NCI-H526 (cell line): ENCODE results near the gene NCAM2.

Source experiments
- DNase-seq, 2 experiments: peaks; one replicate each; lab custom pipeline; 2025; lab: John Stamatoyannopoulos, UW

The NCAM2 gene

DNA sequence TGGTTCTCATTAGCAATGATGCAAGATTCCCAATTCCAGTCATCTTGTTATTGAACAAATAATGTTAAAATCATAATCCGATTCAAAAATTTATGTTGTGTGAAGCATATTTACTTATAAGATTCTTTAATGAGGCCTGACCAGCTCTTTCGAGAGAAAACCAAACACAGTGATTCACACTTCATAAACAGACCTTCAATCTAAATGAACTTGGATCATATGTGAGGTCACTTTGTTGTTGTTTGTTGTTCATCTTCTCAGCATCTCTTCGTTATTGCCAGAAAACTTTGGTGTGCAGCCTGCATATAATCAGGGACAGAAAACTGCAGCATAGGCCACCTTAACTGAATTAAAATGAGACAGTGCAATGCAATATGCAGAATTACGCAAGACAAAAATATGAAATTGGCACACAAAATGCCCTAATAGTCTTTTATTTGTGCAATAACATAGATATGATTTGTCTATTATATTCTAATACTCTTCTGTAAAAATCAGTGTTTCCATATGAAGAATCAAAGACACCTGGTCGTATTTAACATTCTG lies 30.1 kb downstream of the NCAM2 start:
- DNase-seq, result no peak

GRCh38 chr21:21029164-21029563 lies 31.0 kb downstream of the NCAM2 start:
- DNase-seq, result no peak

- DNase-seq, result no peak
Measured at GRCh38 chr21:21030311-21030710, 32.1 kb downstream of the NCAM2 start.

DNA sequence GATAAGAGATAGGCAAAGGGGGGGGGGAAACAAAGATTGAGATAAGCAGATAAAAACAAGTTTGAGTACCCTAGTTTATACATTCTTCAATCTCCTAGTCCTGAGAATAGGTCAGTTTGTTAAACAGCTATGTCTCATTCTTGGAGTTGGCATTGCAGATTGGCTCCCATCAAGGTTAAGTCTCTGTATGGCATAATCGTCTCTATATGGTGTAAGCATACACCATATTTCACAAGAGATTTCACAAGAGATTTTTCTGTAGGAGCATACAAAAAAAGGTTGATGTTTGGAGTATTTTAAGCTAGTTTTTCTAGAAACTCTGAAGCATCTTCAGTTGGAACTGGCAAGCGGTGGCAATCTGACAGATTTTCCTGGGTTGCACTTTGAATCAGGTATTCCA lies 35.8 kb downstream of the NCAM2 start:
- no peak for DNase-seq

DNA sequence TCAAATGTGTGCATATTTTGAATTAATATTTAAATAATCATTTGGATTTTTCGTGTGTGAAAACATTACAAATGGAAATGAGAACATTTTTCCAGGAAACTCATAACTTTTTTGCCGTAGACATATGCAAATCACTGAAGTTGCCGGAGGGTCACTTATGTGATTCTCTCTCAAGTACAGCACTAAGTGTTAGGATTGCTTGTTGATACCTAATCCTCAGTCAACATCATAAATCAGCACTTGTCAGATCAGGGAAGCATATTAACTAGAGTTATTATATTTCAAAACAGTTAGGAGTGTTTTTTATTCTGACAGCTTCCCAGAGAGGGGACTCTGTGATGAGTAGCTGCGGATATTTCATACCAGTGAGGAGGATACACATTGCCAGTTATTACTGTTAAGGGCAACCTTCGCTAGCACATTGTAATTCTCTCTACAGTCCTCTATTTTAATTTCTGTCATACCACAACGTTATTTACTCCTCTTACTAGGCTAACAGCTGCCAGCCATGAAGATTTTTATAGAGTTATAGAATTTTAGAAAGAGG lies 41.5 kb downstream of the NCAM2 start:
- peak; percentile 2 to 17 for DNase-seq

DNA sequence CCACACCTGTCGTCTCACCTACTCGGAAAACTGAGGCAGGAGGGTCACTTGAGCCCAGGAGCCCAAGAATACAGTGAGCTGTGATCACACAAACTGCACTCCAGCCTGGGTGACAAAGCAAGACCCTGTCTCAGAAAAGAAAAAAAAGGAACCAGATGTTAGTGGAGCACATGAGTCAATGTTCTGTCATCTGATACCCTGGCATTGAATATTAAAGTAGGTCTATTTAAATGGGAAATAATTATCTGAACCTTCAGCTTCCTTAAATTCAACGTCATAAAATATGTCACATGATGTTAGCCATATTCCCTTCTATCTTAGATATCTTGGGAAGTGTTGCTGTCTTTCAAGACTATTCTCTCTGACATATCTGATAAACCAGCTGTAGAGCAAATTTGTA lies 47.3 kb downstream of the NCAM2 start:
- no peak for DNase-seq

GRCh38 chr21:21046063-21046462 lies 47.9 kb downstream of the NCAM2 start:
- no peak for DNase-seq

- DNase-seq, result no peak
Measured at GRCh38 chr21:21051109-21052055, 53.2 kb downstream of the NCAM2 start.

GRCh38 chr21:21052672-21053071 lies 54.5 kb downstream of the NCAM2 start:
- no peak for DNase-seq

DNA sequence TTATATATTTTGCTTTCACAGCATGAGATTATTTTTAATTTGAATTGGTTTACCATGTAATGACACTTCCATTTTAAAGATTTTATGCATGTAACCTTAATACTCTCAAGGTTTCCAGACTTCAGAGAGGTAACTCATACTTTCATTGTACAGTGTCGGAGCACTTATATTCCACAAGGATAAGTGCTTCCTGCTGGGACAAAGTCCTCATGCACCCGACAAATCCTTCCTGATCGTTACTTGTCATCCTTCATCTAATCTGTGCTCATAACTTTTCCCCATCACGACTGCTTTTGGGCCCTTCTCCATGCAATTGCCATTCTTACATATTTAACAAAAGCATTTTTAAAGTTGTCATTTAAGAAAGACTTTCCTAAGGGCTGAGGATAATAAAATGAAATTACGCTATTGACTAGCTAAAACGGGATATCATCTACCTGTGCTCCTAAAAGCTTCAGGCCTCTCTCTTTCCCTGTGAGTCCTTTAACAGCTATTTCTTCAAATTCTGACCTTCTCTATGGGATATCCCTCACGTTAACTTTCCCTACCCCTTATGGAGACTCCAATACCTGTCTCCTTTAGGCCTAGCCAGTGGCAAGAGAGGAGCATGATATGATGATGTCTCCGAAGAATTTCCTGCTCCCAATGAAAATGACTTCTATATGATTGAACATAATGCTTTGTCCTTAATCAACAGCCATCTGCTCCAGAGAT lies 59.3 kb downstream of the NCAM2 start:
- no peak for DNase-seq

DNA sequence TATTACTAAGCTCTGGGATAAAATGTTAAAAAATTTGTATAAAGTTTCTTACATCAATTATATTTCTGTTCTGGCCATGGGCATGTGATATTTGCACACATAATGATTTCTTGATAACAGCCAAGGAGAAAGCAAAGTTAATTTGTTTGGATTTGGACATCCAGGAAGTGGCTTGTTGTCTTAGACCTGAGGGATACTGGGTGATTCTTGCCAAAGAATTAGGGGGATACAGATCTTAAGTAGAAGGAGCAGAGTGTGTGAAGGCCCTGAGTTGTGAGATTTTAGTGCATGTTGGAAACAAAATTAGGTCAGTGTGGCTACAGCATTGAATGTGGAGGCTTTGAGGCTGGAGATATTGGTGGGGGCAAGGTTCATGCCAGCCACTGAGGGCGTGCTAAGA lies 65.6 kb downstream of the NCAM2 start:
- DNase-seq, result no peak

DNA sequence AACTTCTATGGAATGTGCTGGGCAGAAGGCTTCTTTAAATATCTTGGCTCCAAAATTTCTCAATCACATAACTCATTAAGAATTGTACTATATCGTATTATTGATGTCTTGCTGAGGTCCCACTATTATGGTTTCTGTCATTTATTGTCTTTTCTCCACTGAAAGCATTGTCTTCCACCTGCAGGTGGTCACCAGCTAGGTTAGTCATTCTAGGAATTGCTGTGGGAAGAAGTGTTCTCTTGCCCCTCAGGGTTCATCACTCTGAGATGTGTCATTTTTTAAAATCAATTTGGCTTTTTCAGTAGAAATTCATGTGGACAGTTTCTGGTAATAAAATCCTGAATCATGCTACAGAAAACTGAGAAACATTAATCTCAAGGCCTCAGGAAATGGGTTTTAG lies 66.1 kb downstream of the NCAM2 start:
- DNase-seq, result no peak

DNA sequence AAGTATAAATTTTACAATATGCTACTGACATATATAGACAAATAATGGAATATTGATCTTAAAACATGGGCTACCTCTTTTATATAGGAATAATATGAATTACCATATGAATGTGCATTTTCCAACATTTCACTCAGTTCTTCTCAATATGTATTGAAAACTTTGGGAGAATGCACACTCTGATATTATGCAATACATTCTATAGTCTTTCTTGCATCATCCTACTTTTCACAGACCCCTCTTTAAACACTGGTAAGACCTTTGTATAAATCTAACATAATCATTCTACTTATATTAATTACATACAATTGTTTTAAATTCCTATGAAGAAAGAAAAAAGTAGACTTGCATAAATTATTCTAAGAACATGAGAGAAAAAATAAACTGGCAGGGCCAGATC lies 69.2 kb downstream of the NCAM2 start:
- DNase-seq, result no peak

GRCh38 chr21:21074305-21074704 lies 76.1 kb downstream of the NCAM2 start:
- no peak for DNase-seq

GRCh38 chr21:21076051-21076450 lies 77.8 kb downstream of the NCAM2 start:
- no peak for DNase-seq

DNA sequence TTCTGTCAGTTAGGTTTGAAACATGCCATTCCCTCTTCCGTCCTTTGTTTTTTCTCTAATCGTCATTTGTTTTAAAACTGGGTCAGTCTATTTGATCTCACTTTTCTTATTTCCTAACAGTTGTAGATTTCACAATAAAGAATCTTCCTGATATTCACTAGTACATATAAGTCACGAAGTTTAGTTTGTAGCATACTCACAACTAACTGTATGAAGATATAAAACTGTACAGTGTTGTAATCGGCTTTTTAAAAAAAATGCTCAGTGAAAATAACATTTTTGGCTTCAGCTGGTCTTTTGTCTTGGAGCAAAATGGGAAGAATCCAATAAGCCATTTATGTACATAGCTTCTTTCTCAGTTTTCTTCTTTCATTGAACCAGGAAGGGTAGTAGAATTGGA lies 78.3 kb downstream of the NCAM2 start:
- no peak for DNase-seq

DNA sequence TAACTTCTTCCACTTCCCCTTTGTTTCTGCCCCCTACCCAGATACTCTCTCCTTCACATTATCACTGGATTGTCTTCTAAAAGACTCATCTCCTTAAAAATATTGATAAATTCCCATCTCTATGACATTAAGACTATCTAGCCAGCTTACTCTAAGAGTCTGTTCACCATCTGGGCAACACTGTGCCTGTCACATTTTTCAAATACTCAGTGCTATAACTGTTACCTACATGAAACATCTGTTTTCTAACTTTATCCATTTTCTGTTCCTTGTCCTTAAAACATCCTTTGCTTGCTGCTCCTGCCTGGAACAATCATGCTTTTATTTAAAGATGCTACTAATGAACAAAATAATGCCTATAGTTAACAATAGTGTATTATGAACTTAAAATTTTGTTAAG lies 81.4 kb downstream of the NCAM2 start:
- no peak for DNase-seq

DNA sequence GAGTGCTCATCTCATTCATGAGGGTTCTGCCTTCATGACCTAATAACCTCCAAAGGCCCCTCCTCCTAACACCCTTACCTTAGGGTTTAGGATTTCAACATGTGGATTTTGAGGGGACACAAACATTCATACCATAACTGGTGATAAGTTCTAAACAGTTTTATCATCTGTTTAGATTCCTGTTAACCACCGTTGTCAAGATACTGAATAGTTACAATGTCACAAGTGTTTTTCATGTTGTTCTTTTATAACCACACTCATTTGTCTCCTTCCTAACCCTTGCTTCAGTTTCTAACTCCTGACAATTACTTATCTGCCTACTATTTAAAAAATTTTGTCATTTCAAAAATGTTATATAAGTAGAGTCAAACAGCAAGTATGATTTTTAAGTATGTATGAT lies 86.0 kb downstream of the NCAM2 start:
- no peak for DNase-seq

DNA sequence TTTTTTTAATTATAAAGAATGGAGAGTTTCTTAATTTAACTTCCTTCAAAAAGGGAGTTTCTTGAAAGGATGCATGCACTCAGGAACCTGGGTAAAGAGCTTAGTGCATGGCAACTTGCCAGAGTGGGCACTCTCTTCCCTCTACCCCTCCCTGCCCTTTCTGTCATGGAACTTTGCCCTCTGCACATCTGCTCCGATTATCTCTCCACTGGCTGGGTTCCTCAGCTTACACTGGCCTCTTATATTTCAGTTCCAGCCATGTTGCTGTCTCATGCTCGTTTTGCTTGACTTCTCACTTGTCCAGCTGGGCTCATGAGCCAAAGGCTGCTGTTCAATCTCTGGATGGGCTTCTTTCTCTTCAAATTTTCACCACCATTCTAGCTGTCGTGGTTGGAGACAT lies 87.0 kb downstream of the NCAM2 start:
- DNase-seq, result no peak

DNA sequence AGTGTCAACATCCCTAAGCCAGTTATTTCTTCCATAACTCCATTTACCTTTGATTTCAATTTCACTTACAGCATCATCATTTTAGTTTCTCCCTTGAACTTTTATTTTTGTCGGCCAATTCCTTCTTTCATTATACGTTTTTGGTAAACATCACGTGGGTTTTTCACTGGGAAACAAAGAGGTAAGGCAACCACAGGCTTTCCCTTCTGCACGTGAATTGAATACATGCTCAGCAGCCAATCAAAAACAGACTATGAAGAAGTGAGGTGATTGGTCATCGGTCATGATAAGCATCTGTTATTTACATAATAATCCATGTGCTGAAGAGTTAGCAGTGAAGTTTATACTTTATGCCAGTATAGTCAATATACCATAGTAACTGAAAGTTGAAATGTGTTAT lies 98.7 kb downstream of the NCAM2 start:
- DNase-seq, result no peak

DNA sequence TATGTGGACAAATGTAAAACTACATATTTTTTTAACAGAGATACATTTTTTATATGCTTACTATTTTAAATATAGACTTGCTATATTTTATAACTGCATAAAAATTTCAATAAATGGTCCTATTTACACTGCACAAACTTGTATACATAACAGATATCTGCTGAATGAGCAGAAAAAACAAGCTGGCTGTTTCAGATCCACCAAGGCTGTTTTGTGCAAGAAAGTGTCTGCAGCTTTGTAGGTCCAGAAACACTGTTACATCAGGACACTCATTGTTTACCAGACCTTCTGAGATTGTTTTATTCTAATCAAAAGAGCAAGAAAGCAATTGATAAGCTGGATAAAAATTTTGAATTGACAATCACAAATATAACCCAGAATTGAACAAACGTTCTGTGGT lies 99.3 kb downstream of the NCAM2 start:
- no peak for DNase-seq

GRCh38 chr21:21101911-21102310 lies 103.7 kb downstream of the NCAM2 start:
- DNase-seq, result peak; percentile 2 to 27

DNA sequence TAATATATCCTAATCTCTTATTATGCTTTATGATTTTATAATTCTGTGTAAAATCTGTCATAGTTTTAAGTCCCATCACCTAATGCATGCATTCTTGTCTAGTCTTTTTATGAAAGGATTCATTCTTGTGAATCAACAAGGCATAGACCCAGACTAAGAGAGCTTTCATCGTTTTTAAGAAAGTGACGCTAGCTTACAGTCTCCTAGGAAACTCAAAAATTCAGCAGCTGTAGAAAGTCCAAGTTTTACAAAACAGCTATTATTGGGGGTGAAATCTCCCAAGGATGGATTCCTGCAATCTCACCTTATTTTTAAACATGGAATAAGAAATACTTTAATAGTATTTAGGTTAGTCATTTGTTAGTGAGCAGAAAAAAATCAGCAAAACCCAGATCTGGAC lies 104.7 kb downstream of the NCAM2 start:
- no peak for DNase-seq
